Urinary bladder (tissue), 4 donors: ENCODE results near the gene KLF9. TPM values are rescaled to one million over a fixed set of nuclear protein-coding genes. Genes with fewer than 3 reads are reported as not detected.
"Not testable (repeated sequence)": the region's sequence is repeated elsewhere in the genome, so short reads cannot be mapped to it uniquely, and the experiment has no call there.

ENCODE experiments used
- DNase-seq: peaks from one replicate; pipeline ENCODE4 v3.0.0-alpha.2; 2015; ENCODE audit errors: extremely low spot score
- H3K27ac ChIP-seq: one replicate; pipeline ENCODE4 v1.5.1; 2013; ENCODE audit warnings: low read depth, mild to moderate bottlenecking, moderate library complexity
- H3K36me3 ChIP-seq: one replicate; pipeline ENCODE4 v1.6.1; 2013; ENCODE audit warnings: mild to moderate bottlenecking, moderate library complexity; ENCODE audit not compliant: insufficient read depth
- H3K4me1 ChIP-seq: one replicate; pipeline ENCODE4 v1.6.1; 2013; ENCODE audit warnings: mild to moderate bottlenecking, moderate library complexity; ENCODE audit not compliant: insufficient read depth
- H3K4me3 ChIP-seq: one replicate; pipeline ENCODE4 v1.5.1; 2013; ENCODE audit warnings: low read depth, low read length
- WGBS: extraction: QIAGEN DNeasy Blood & Tissue Kit; methylation state at CpG from one replicate; pipeline ENCODE4 v1.1.7; 2013; 5-methylcytosine and 5-hydroxymethylcytosine counted together
- polyA plus RNA-seq: library from polyadenylated mRNA; stranded (reverse); fragments of 200-250 nt; gene quantifications from one replicate; pipeline ENCODE4 v1.2.3, GENCODE V29; 2013
- total RNA-seq: library from RNA; depleted of rRNA; stranded (reverse); fragments of >200 nt; gene quantifications from one replicate; pipeline ENCODE4 v1.2.3, GENCODE V29; 2014
- donor health status: healthy with polysubstance abuse.
- donor health status: healthy.

KLF9 gene
- total and polyA plus RNA-seq, 2 donors, result 15.4 to 97.7 TPM

DNA sequence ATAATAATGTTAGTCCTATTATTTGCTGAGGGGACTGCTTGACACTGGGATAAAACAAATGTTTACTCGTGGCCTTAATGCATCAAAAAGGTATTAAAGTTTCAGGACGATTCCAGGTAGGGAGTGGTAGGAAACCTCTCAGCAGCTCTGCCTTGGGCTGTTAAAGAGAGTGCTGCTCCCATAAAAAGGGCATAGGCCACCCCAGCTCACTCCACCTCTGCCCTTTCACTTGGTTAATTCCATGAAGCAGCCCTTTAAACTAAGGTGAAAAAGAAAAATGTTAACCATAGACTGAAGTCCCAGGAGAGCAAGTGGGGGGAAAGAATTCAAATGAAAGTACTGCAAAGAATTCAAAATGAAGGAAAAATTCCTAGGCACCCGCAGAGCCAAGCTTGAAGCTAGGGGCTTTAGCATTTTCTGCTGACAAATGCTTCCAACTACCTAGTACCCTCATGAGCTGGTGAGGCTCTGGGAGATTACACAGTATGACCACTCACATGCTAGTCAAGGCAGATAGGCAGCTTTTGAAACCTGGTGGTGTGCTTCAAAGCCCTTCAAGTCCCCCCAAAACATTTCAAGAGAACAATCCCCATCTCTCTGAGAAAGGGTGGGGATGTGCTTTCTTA is 8.5 kb downstream of the KLF9 start:
- 80% methylated on average over 3 of the region's 3 CpGs for WGBS
- H3K4me3 ChIP-seq, result no peak overlapping the region
- H3K36me3 ChIP-seq, result no peaks in the 10 kb centered on the region
- H3K27ac ChIP-seq, result no peak overlapping the region
- no peak for DNase-seq
- peaks cover 5% of the 10 kb centered on the region for H3K4me1 ChIP-seq

DNA sequence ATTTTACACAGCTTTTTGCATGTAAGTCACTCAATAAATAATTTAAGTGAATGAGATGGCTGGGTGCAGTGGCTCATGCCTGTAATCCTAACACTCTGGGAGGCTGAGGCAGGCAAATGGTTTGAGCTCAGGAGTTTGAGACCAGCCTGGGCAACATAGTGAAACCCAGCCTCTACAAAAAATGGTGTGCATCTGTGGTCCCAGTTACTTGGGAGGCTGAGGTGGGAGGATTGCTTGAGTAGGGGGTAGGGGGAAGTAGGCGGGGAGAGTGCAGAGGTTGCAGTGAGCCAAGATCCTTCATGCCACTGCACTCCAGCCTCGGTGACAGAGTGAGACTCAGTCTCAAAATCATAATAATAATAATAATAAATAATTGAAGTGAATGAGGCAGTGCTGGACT is 10.2 kb downstream of the KLF9 start:
- Histone ChIP-seq H3K36me3 (no peaks in the 10 kb centered on the region), H3K4me3 (no peak overlapping the region), H3K27ac (no peak overlapping the region), H3K4me1 (peaks cover 8% of the 10 kb centered on the region)
- WGBS, result 86% methylated on average over 2 of the region's 2 CpGs
- no peak for DNase-seq

DNA sequence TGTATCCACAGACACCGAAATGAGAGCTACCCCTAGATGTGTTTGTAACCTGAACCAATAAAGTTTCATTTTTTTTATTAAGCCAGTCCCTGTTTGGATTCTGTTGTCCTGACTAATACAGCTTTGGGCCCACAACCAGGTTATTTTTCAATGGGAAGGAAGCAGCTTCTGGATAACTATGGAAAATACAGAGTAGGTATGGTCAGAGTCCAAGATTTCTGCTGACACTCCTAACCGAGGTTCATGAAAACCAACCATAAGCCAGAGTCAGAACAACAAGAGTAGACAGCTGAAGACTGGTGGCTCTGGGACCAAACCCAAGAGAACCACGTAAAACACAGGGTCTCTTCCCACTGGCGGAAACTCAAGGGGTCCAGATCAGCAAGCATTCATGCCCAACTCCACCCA is 10.8 kb downstream of the KLF9 start:
- WGBS, result 60% methylated on average over 4 of the region's 4 CpGs
- H3K4me1 ChIP-seq, result peaks cover 8% of the 10 kb centered on the region
- H3K27ac ChIP-seq, result no peak overlapping the region
- no peak for DNase-seq
- H3K4me3 ChIP-seq, result no peak overlapping the region
- H3K36me3 ChIP-seq, result no peaks in the 10 kb centered on the region

DNA sequence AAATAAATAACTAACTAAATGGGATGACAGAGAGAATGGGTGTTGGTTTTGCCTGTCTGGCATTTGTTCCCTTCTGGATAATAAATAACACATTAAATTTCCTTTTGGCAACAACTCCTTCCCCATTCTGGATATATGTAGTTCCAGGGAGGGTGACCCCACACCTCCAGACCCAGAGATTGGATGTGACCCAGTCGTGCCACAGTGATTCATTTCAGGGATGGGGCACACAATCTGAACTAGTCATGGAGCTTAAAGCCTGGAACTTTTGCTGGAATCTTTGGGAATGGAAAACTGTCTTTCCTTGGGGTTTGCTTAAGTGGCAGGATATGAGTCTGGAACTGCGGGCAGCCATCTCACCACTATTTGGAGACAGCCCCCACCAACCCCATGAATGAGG is 11.3 kb downstream of the KLF9 start:
- 81% methylated on average over 2 of the region's 2 CpGs for WGBS
- no peaks in the 10 kb centered on the region for H3K36me3 ChIP-seq
- H3K4me1 ChIP-seq, result peaks cover 8% of the 10 kb centered on the region
- no peak overlapping the region for H3K27ac ChIP-seq
- no peak for DNase-seq
- H3K4me3 ChIP-seq, result no peak overlapping the region

DNA sequence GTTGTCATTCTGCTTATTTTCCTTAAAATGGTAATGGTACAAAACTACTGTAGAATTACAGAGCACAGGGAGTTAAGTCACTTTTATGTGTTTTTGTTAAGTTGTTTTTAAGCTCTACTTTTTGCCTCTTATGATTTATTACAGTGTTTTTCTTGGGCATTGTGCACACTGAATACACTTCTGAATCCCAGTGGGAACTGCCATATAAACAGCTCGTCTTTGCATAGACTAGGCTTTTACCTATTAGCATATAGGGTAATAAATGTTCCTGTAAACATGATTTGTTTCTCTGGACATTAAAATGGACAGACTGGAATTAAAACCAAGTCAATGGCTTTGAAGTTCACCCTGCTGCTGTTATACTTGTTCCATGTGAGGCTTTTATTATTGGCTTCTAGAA is 12.2 kb downstream of the KLF9 start:
- Histone ChIP-seq H3K27ac (no peak overlapping the region), H3K4me1 (peaks cover 8% of the 10 kb centered on the region), H3K36me3 (no peaks in the 10 kb centered on the region), H3K4me3 (no peak overlapping the region)
- 19% methylated on average over 1 of the region's 1 CpG for WGBS
- no peak for DNase-seq

DNA sequence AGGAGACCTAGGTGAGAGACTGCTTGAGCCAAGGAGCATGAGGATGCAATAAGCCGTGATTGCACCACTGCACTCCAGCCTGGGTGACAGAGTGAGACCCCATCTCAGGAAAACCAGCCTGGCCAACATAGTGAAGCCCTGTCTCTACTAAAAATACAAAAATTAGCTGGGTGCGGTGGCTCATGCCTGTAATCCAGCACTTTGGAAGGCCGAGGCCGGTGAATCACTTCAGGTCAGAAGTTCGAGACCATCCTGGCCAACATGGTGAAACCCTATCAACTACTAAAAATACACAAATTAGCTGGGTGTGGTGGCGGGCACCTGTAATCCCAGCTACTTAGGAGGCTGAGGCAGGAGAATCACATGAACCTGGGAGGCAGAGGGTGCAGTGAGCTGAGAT is 13.2 kb downstream of the KLF9 start:
- not testable (repeated sequence) for H3K4me3 ChIP-seq, DNase-seq, H3K36me3 ChIP-seq, H3K4me1 ChIP-seq, H3K27ac ChIP-seq
- 96% methylated on average over 6 of the region's 6 CpGs for WGBS

DNA sequence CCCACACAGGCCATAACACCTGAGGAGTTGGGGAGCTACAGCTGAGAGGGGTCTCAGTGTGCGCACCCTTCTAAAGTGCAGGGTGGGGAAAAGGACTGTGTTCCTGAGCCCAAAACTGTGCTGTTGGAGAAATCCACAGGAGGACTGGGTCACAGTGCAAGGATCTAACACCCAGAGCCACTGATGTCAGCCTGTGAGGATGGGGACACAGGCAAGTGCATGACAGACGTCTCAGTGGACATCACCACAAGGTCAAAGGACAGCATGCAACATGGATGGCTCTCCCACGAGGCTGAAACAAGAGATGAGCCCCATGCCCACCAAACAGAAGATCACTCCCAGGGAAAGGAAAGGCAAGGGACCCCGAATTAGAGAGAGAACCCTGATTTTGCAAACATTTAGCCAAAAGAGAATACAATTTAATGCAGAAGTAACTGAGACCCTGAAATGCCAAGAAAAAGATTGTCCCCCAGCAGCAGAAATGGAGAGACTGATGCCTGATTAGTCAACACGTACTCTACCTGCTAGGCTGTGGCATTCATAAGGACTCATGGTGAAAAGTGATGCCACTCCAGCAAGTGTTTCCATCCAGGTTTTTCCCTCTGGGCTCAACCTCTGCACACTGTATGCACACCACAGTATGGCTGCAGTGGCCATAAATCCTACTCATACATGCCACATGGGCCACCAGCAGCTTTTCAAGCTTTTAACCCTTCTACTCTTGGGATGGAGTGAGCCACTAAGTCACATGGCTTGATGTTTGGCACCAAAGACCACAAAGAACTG is 14.2 kb downstream of the KLF9 start:
- no peaks in the 10 kb centered on the region for H3K36me3 ChIP-seq
- DNase-seq, result no peak
- peaks cover 8% of the 10 kb centered on the region for H3K4me1 ChIP-seq
- WGBS, result 89% methylated on average over 5 of the region's 5 CpGs
- H3K4me3 ChIP-seq, result no peak overlapping the region
- no peak overlapping the region for H3K27ac ChIP-seq

DNA sequence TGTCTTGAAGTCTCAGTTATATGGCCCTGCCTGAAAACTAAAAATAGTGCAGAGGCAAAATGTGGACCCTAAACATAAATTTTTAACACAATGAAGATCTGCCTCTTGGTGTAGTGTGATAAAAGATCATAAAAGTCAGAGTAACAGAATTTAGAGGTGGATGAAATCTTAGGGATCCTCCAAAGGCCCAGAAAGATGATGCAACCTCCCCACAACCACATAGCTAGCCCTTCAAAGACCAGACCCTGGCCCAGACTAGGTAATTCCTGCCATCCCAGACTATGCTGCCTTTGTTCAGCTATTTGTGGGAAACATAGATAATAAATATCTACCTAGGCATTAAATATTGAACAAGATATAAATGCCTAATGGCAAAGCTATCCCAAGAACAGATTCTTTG is 15.3 kb downstream of the KLF9 start:
- Histone ChIP-seq H3K4me3 (no peak overlapping the region), H3K27ac (no peak overlapping the region), H3K36me3 (no peaks in the 10 kb centered on the region), H3K4me1 (peaks cover 8% of the 10 kb centered on the region)
- no peak for DNase-seq

DNA sequence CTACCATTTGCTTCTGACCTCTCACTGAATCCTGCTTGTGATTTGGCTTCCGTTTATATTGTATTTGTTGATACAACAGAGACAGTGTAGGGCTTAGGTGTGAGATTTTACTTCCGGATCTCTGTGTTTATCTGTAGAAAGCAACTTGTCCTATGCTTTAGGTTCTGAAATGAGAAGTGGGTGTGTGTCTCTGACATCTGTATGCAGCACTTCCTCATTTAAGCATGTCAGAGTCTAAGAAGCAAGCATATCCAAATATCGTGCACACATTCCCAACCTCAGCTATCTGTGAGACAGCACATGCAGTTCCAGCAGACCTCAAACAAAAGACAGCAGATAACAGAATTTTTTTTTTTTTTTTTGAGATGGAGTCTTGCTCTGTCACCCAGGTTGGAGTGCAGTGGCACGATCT is 16.3 kb downstream of the KLF9 start:
- H3K4me1 ChIP-seq, result peaks cover 5% of the 10 kb centered on the region
- no peak overlapping the region for H3K27ac ChIP-seq
- 47% methylated on average over 4 of the region's 4 CpGs for WGBS
- no peaks in the 10 kb centered on the region for H3K36me3 ChIP-seq
- H3K4me3 ChIP-seq, result no peak overlapping the region
- no peak for DNase-seq

DNA sequence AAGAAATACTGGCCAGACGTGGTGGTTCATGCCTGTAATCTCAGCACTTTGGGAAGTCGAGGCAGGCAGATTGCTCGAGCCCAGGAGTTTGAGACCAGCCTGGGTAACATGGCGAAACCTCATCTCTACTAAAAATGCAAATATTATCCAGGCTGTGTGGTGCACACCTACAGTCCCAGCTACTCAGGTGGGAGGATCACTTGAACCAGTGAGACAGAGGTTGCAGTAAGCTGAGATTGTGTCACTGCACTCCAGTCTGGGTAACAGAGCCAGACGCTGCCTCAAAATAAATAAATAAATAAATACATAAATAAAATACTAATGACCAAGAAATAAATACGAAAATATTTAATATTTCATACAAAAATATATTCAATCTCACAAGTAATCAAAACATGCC is 18.8 kb downstream of the KLF9 start:
- Histone ChIP-seq H3K36me3 (no peaks in the 10 kb centered on the region), H3K27ac (no peak overlapping the region), H3K4me1 (peaks cover 4% of the 10 kb centered on the region), H3K4me3 (no peak overlapping the region)
- DNase-seq, result no peak
- WGBS, result 92% methylated on average over 6 of the region's 6 CpGs

DNA sequence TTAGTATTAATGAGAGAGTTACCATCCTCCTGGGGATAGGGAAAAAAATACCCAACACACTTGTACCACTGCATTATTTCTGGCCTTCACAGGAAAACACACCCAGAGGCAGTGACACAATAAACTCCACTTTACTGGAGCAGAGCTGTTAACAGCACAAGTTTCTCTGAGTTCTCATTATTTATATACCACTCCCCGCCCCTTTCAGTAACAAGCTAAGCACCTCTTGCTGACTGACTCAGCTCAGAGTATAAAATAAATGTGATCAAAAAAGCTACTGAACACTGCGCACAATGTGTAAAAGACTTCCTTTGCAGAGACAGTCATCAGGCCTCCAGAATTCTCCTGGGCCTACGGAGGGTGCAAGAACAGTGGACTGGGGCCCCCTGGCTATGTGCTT is 21.6 kb downstream of the KLF9 start:
- no peaks in the 10 kb centered on the region for H3K36me3 ChIP-seq
- no peak overlapping the region for H3K4me3 ChIP-seq
- H3K4me1 ChIP-seq, result no peaks in the 10 kb centered on the region
- no peak for DNase-seq
- WGBS, result 85% methylated on average over 3 of the region's 3 CpGs
- no peak overlapping the region for H3K27ac ChIP-seq

DNA sequence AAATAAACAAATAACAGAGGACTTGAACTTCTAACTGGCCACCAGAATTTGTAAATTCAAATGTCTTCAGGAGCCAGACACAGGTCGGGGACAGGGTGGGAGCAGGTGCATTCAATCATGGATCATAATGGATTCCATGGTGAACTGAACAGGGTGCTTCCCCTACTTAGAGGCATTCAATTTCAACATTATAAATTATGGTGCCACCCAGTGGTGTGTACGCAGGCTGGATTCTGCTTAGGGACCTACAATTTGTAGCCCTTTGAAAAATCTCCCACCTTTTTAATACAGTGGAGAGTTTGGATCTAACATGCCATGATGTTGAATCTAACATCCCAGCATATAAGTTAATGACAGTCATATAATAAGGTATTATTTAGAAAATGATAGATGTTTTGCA is 22.3 kb downstream of the KLF9 start:
- H3K4me3 ChIP-seq, result no peak overlapping the region
- no peaks in the 10 kb centered on the region for H3K4me1 ChIP-seq
- H3K36me3 ChIP-seq, result no peaks in the 10 kb centered on the region
- WGBS, result 78% methylated on average over 2 of the region's 2 CpGs
- DNase-seq, result no peak
- H3K27ac ChIP-seq, result no peak overlapping the region

DNA sequence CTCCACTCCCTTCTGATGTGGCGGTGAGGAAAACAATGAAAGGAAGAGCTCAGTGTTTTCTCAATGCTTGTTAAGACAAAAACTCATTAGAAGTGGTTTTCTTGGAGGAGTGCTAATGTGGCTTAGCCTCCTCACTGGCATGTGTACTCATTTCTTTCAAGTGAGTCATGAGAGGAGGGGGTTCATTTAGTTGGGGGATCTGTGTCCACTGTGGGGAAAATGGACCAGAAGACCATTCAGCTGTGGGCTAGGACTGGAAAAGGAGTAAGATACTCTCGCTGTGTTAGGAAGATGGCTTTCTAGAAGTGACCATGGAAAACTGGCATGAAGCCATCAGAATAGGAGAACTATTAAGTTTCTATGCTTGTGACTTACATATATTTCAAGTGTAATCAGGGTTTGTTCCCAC is 23.5 kb downstream of the KLF9 start:
- H3K4me3 ChIP-seq, result no peak overlapping the region
- H3K4me1 ChIP-seq, result no peaks in the 10 kb centered on the region

DNA sequence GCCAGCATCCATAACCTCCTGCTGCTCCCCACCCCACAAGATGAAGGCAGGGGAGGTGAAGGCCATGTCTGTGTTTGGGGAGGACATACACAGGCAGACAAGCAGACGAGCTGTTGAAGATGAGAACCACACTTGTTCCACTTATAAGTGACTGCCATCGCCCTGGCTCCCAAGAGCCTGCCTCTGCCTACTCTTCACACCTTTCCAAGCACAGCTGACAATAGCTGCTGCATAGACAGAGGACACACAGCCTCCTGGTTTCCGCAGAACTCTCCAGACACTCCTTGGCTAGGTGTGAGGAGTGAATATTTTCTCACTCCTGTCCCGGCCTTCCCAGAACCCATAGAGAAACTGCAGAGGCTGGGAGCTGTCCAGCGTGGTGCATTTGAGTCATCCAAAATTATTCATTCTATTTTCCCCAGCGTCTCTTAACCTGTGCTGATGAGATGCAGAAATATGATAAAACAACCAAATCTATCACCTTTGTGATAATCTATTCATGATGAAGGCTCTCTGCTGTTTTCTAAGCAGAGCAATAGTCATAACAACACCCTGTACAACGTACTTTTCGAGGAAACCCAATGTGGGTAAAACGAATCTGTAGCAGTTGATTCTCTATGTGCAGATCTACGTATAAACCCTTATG is 24.7 kb downstream of the KLF9 start:
- Histone ChIP-seq H3K4me1 (no peaks in the 10 kb centered on the region), H3K27ac (no peak overlapping the region), H3K36me3 (peaks cover 2% of the 10 kb centered on the region), H3K4me3 (no peak overlapping the region)
- no peak for DNase-seq
- WGBS, result 49% methylated on average over 10 of the region's 10 CpGs

More for the DNA sequence above, 23.5 kb downstream of the KLF9 start:
- 80% methylated on average over 2 of the region's 2 CpGs for WGBS
- no peak for DNase-seq
- H3K36me3 ChIP-seq, result peaks cover 2% of the 10 kb centered on the region
- H3K27ac ChIP-seq, result no peak overlapping the region
